ENCODE data around the gene TSPAN11. TPM values are rescaled to one million over a fixed set of nuclear protein-coding genes. Genes with fewer than 3 reads are reported as not detected.

Gene TSPAN11
- total and polyA plus RNA-seq, 4 donors = 1.4 to 12.1 (median 3.9) TPM

DNA sequence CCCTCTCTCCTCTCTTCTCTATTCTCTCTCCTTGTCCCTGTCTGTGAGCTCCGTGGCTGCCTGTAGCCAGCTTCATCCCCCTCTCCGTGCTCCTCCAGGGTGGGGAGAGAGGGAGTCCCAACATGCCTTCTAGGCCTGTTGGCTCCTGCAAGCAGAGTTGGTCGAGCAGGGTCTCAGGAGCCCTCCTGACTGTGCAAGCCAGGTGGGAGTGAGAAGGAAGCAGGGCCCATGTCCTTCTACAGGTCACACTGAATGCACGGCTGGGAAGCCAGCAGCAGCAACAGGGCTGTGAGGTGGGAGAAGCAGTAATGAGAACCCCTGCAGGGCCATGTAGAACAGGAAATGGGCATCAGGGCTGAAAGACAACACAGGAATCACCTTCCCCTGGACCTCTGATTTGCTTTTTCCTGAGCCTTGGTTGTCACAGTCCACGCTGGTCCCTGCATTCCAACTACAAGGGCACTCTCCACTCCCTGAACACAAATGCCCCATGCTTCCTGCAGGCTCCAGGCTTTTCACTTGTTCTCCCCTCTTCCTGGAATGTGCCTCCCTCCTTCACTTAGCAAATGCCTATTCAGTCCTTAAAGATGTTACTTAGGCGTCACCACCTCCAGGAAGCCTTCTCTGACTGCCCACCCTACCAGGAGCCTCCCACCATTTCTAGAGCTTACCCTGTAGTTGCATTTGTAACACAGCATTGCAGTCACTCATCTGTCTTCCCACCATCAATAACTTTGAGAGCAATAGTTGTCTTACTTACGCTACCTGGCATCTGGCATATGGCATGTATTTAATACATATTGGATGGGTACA is 51.2 kb downstream of the TSPAN11 start:
- ATAC-seq (ENCODE audit: insufficient read depth, low FRiP score) (no peak), DNase-seq (no peak)
- Histone ChIP-seq H3K27ac (ENCODE audit: low read depth in 1 of 2, low read length in 1 of 2) (no peak overlapping the region), H3K9ac (ENCODE audit: insufficient read depth in 1 of 2, low read length in 2 of 2) (no peak overlapping the region), H3K4me1 (ENCODE audit: control insufficient read depth in 5 of 5, insufficient read depth in 5 of 5, low read length in 5 of 5) (peaks cover 0 to 13% (median 0%) of the 10 kb centered on the region in 5 donors), H3K36me3 (ENCODE audit: control insufficient read depth in 4 of 4, insufficient read depth in 4 of 4, low read length in 4 of 4) (no peaks in the 10 kb centered on the region), H3K9me3 (ENCODE audit: control insufficient read depth in 4 of 4, insufficient read depth in 3 of 4, low read length in 3 of 4) (no peaks in the 10 kb centered on the region), H3K4me3 (no peak overlapping the region), H3K27me3 (ENCODE audit: control insufficient read depth in 3 of 3, insufficient read depth in 3 of 3, low read length in 2 of 3) (no peaks in the 10 kb centered on the region)
- 85 to 87% methylated on average over 7 of the region's 7 CpGs for WGBS, 2 donors
- TF ChIP-seq, protein P1, sequence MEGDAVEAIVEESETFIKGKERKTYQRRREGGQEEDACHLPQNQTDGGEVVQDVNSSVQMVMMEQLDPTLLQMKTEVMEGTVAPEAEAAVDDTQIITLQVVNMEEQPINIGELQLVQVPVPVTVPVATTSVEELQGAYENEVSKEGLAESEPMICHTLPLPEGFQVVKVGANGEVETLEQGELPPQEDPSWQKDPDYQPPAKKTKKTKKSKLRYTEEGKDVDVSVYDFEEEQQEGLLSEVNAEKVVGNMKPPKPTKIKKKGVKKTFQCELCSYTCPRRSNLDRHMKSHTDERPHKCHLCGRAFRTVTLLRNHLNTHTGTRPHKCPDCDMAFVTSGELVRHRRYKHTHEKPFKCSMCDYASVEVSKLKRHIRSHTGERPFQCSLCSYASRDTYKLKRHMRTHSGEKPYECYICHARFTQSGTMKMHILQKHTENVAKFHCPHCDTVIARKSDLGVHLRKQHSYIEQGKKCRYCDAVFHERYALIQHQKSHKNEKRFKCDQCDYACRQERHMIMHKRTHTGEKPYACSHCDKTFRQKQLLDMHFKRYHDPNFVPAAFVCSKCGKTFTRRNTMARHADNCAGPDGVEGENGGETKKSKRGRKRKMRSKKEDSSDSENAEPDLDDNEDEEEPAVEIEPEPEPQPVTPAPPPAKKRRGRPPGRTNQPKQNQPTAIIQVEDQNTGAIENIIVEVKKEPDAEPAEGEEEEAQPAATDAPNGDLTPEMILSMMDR (IDR thresholded peaks at IDR 0.05; ENCODE audit: control extremely low read depth, extremely low read depth) = no peak

DNA sequence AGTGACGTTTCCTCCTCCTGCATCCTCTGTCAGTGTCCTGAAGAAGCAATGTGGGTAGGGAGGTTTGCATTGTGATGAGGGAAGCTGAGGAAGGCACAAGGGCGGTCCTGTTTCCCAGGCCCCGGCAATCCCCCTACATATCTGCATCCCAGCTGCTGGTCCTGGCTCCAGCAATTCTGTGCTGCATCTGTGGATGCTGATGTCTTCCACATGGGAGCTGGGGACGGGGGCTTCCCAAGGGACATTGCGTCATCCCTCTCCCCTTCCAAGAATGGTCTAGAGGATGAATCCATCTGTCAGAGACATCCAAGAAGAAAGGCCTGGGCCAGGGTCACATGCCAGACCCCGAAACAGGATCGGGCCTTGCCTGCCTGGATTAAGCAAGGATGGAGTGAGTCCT is 52.1 kb downstream of the TSPAN11 start:
- peaks cover 0 to 13% (median 0%) of the 10 kb centered on the region in 5 donors for H3K4me1 ChIP-seq (ENCODE audit: control insufficient read depth in 5 of 5, insufficient read depth in 5 of 5, low read length in 5 of 5)
- TF ChIP-seq, protein P1 (IDR thresholded peaks at IDR 0.05; ENCODE audit: control extremely low read depth, extremely low read depth) = no peak
- H3K9ac ChIP-seq (ENCODE audit: insufficient read depth in 1 of 2, low read length in 2 of 2) = no peak overlapping the region
- no peak overlapping the region for H3K4me3 ChIP-seq
- H3K36me3 ChIP-seq (ENCODE audit: control insufficient read depth in 4 of 4, insufficient read depth in 4 of 4, low read length in 4 of 4) = no peaks in the 10 kb centered on the region
- no peak for ATAC-seq (ENCODE audit: insufficient read depth, low FRiP score)
- WGBS, 2 donors = 83 to 84% methylated on average over 7 of the region's 7 CpGs
- no peaks in the 10 kb centered on the region for H3K9me3 ChIP-seq (ENCODE audit: control insufficient read depth in 4 of 4, insufficient read depth in 3 of 4, low read length in 3 of 4)
- no peak overlapping the region for H3K27ac ChIP-seq (ENCODE audit: low read depth in 1 of 2, low read length in 1 of 2)
- H3K27me3 ChIP-seq (ENCODE audit: control insufficient read depth in 3 of 3, insufficient read depth in 3 of 3, low read length in 2 of 3) = no peaks in the 10 kb centered on the region
- DNase-seq = peak; percentile 45 to 46 (median 45)

DNA sequence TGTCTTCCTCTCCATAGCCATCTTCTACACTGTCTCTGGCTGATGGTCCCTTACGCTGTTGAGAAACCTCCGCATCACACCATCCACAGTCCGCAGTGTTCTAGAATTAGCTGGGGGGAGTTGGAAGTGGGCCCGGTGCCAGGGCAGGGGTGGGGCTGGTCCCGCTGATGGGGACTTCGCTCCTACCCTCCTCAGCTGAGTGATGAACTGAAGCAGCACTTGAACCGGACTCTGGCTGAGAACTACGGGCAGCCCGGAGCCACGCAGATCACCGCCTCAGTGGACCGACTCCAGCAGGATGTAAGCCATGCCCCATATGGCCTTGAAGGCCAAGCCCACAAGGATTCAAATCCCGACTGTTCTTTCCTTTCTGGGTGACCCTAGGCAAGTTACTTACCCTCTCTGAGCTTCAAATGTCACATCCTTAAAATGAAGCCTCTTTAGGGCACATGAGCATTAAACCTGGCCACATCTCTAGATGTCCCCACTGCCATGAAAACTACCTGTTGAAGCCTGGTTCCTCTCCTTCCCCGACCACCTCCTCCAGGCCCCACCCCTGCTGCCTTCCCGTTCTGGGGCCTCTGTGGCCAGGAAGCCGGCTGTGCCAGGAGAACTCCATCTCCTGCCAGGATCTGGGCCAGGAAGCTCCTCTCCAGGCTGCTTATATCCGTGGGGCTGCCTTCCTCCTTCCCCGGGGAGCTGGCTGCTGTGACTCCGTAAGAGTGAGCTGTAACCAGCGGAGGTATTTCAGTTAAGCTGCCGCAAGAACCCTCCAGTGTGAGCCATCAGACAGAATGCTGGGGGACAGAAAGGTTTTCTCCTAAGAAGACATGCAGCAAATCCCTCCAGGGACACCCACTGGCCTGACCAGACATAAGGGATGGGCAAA is 53.1 kb downstream of the TSPAN11 start:
- no peaks in the 10 kb centered on the region for H3K36me3 ChIP-seq (ENCODE audit: control insufficient read depth in 4 of 4, insufficient read depth in 4 of 4, low read length in 4 of 4)
- H3K9me3 ChIP-seq (ENCODE audit: control insufficient read depth in 4 of 4, insufficient read depth in 3 of 4, low read length in 3 of 4) = no peaks in the 10 kb centered on the region
- H3K4me3 ChIP-seq = no peak overlapping the region
- H3K27me3 ChIP-seq (ENCODE audit: control insufficient read depth in 3 of 3, insufficient read depth in 3 of 3, low read length in 2 of 3) = no peaks in the 10 kb centered on the region
- 66 to 69% methylated on average over 21 of the region's 21 CpGs for WGBS, 2 donors
- H3K4me1 ChIP-seq (ENCODE audit: control insufficient read depth in 5 of 5, insufficient read depth in 5 of 5, low read length in 5 of 5) = peaks cover 0 to 13% (median 0%) of the 10 kb centered on the region in 5 donors
- ATAC-seq (ENCODE audit: insufficient read depth, low FRiP score) = no peak
- H3K9ac ChIP-seq (ENCODE audit: insufficient read depth in 1 of 2, low read length in 2 of 2) = no peak overlapping the region
- DNase-seq = peak in 2 of 3 donors; percentile 33 to 34
- no peak overlapping the region for H3K27ac ChIP-seq (ENCODE audit: low read depth in 1 of 2, low read length in 1 of 2)
- TF ChIP-seq, protein P1 (IDR thresholded peaks at IDR 0.05; ENCODE audit: control extremely low read depth, extremely low read depth) = no peak

Measured in lung (tissue), 12 donors.